IPS-11a (cell line): ENCODE data around the gene PBX1.

Source experiments
- H3K4me3 ChIP-seq: one replicate; pipeline ENCODE4 v1.5.1; 2013; ENCODE audit warnings: low read depth, low read length, control low read depth

The PBX1 gene

GRCh38 chr1:164664127-164664526, 105.1 kb downstream of the PBX1 start:
- no peak overlapping the region for H3K4me3 ChIP-seq

- no peak overlapping the region for H3K4me3 ChIP-seq
These were observed 108.0 kb downstream of the PBX1 start for GRCh38 chr1:164667001-164667400.

GRCh38 chr1:164667600-164667999, 108.6 kb downstream of the PBX1 start:
- no peak overlapping the region for H3K4me3 ChIP-seq

- no peak overlapping the region for H3K4me3 ChIP-seq
These were observed 109.8 kb downstream of the PBX1 start for GRCh38 chr1:164668491-164669400.

GRCh38 chr1:164670026-164670425, 111.0 kb downstream of the PBX1 start:
- no peak overlapping the region for H3K4me3 ChIP-seq

- no peak overlapping the region for H3K4me3 ChIP-seq
These were observed 111.8 kb downstream of the PBX1 start for GRCh38 chr1:164670786-164671185.

- H3K4me3 ChIP-seq, result no peak overlapping the region
These were observed 112.5 kb downstream of the PBX1 start for GRCh38 chr1:164671323-164671965.

- no peak overlapping the region for H3K4me3 ChIP-seq
These were observed 113.1 kb downstream of the PBX1 start for GRCh38 chr1:164671966-164672571.

- H3K4me3 ChIP-seq, result no peak overlapping the region
These were observed 113.6 kb downstream of the PBX1 start for GRCh38 chr1:164672588-164672987.

- H3K4me3 ChIP-seq, result no peak overlapping the region
These were observed 114.7 kb downstream of the PBX1 start for GRCh38 chr1:164673584-164674214.

GRCh38 chr1:164675342-164675904, 116.4 kb downstream of the PBX1 start:
- no peak overlapping the region for H3K4me3 ChIP-seq

- H3K4me3 ChIP-seq, result no peak overlapping the region
These were observed 119.2 kb downstream of the PBX1 start for GRCh38 chr1:164678136-164678700.

GRCh38 chr1:164682570-164682969, 123.6 kb downstream of the PBX1 start:
- H3K4me3 ChIP-seq, result no peak overlapping the region

GRCh38 chr1:164683235-164683634, 124.3 kb downstream of the PBX1 start:
- H3K4me3 ChIP-seq, result no peak overlapping the region

- H3K4me3 ChIP-seq, result no peak overlapping the region
These were observed 126.5 kb downstream of the PBX1 start for GRCh38 chr1:164685266-164686035.

GRCh38 chr1:164687777-164688176, 128.8 kb downstream of the PBX1 start:
- no peak overlapping the region for H3K4me3 ChIP-seq

- H3K4me3 ChIP-seq, result no peak overlapping the region
These were observed 129.8 kb downstream of the PBX1 start for GRCh38 chr1:164688791-164689190.

GRCh38 chr1:164689672-164690511, 130.9 kb downstream of the PBX1 start:
- H3K4me3 ChIP-seq, result no peak overlapping the region

GRCh38 chr1:164692420-164692819, 133.4 kb downstream of the PBX1 start:
- no peak overlapping the region for H3K4me3 ChIP-seq
